Left lobe of liver (tissue), 2 donors: ENCODE data around the gene CAD. TPM values are rescaled to one million over a fixed set of nuclear protein-coding genes. Genes with fewer than 3 reads are reported as not detected.

ENCODE experiments used
- ATAC-seq: fragments of 200-7000 bp; cut with Tn5 transposase; one replicate; pipeline ENCODE4 v1.9.1; 2020; ENCODE audit warnings: mild to moderate bottlenecking, moderate library complexity
- DNase-seq: peaks from one replicate; pipeline ENCODE4 v3.0.0-alpha.2; 2020; ENCODE audit warnings: low spot score
- total RNA-seq: library from RNA; stranded (reverse); gene quantifications from one replicate; pipeline ENCODE4 v1.2.1, GENCODE V29; 2021
- donor health status: DM: no; HTN: no; CAD: no; lungs with moderate emphysema.
- donor health status: DM: no; HTN: yes; CAD: no.

Gene CAD
- total RNA-seq, 1 donor from 2014 or later, result 14.9 TPM

DNA sequence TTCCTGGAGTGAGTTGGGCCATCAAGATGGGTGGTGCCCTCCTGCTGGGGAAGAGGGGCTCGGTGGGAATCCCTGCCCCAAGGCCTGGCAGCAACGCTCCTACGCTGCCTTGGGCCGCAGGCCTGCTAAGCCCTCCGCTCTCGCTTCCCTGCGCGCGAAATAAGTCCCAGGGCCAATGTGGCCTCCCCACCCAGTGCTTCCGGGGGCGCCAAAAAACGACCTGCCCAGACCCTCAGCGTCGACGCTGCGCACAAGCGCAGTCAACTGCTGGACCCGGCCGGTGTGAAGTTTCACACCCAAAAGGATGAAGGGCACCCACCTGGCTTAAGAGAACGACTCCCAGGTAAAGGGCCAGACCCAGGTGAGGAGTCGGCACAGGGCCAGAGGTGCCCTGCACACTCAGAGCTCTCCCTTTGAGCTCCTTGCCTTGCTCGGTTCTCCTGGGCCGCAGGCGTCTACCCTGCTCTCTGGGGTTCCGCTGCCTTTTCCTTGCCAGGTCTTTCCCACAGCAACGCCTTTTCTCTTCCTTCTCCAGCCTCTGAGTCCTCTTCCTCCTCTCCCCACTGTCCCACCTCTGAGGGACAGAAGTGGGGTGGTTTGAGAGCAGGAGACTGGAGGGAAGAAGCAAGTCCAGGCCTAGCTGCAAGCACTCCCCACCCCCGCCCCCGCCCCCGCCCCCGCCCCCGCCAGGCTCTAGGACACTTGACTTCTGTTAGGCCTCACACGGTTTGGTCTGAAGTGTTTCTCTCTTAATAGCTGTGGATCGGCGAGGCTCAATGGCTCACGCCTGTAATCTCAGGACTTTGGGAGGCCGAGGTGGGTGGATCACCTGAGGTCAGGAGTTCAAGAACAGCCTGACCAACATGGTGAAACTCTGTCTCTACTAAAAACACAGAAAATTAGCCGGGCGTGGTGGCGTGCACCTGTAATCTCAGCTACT is 58.3 kb downstream of the CAD start, which contains the start of gene DNAJC5G:
DNAJC5G (plus strand) TSS at position 223 of the 940 bp plus-strand sequence. CDS start 1,296 bp downstream, outside the sequence.
- DNase-seq (no peak), ATAC-seq (no peak)

DNA sequence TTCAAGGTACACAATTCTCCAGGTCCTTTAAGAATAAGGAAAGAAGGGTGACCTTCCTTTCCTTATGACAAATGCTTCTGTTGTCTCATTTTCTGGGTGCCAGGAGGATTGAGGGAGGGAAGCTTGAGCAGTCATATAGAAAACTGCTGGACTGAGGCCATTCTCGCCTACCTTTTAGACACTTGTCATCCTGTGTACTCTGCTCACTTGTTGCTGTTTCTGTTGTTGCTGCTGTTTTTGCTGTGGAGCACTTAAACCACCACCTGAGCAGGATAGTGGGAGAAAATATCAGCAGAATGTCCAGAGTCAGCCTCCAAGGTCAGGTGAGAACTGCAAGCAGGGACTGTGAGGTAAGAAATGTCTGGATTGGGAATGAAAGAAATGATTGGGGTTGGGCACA is 60.8 kb downstream of the CAD start:
- ATAC-seq, result no peak
- DNase-seq, result no peak

DNA sequence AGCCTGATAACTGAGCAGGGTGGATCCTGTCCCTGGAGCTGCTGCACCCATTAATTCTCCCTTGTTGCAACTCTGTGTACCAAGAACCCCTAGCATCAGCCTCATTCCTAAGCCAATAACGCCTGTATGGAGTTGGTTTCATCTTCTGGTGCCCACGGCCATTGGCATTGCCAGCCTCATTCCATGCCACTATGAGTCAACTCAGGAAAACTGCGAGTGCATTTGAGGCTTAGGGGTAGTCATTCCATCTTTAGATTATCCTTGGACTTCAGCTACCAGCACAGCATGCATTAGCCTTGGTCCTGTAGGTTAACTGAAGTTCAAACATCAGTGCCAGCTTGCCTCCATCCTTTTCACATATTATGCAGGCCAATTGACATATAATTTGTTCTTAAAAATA is 63.7 kb downstream of the CAD start:
- no peak for ATAC-seq
- DNase-seq, result no peak

DNA sequence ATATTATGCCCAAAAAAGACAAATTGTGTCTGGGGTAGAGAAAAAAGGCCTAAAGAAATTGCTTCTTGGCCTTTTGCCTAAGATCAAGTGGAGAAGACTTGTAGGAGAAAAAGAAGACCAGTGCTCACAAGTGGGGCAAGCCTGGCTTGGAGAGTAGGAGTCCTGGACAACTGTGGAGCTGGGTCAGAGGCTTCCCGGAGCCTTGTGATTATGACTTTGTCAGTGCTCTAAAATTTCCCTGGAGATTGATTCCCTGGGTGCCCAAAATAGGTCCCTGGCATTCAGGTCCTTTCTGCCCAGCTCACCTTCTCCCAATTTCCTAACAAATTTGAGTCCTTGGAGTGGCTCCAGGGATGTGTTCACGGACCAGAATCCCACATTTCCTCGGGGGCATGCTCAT is 64.3 kb downstream of the CAD start:
- DNase-seq (no peak), ATAC-seq (no peak)

DNA sequence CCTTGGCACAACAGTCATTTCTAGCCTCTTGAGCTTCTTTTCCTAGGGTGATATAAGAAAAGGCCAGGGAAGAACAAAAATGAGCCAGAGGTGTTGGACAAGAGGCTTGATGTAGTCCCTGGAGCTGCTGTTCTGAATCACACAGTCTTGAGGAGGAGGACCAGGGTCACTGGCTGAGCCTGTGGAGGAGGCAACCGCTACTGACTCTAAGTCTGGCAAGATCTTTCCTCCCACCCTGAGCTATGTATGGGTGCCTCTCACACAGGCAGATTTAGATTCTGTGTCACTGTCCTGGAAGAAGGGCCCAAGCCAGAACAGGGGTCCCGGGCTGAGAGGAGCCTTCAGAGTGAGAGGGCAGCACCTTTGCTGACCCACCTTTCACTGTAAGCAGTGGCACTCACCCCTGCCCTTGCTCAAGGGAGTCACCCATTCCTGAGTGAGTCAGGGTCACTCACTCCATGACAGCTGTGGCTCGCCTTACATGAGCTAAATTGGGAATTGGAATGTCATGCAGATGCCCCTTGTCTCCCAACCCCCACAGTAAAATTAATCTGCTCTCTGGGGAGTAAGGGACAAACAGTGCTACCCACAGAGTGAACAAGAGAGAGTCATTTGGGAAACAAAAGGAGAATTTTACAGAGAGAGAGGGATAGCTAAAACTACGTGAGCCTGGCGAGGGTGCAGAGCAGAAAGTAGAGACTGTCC is 64.8 kb downstream of the CAD start, which contains the start of gene TRIM54:
TRIM54 (plus strand) TSS at position 575 of the 705 bp plus-strand sequence. CDS start 303 bp downstream, outside the sequence.
- no peak for ATAC-seq
- no peak for DNase-seq

DNA sequence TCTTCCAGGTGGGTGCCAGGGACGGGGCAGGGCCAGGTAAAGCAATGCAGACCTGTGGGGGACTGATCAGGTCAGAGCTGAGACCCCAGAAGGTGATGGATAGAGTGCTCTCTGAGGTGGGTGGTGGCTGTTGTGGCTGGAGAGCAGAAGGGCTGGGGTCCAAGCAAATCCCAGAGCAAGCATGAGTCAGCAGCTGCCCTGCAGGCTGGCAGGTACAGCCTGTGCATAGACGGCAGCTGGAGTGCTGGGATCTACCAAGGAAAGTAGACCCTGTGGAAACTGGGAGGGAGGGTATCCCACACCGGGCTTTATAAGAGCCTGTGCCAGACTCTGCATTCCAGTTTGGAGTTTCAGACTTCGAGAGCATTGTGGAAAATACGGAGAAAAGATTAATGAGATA is 65.7 kb downstream of the CAD start:
- DNase-seq (no peak), ATAC-seq (no peak)

DNA sequence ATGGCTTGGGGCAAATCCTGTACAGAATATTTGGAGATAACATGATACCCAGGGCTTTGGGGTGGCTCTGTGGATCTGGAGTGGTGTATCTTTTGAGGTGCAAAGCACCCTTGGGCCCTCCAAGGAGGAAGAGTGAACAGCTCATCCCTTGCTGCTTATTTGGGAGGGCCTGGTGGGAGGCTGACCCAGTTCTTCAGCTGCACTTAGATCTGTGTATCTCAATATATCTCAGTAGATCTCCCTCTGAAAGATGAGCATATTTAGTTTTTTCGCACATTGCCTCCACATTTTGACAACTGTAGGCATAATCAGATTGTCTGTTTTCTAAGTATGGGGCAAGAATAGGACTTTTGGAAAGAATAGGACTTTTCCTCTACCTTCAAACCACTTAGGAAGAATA is 67.8 kb downstream of the CAD start:
- DNase-seq (no peak), ATAC-seq (no peak)

DNA sequence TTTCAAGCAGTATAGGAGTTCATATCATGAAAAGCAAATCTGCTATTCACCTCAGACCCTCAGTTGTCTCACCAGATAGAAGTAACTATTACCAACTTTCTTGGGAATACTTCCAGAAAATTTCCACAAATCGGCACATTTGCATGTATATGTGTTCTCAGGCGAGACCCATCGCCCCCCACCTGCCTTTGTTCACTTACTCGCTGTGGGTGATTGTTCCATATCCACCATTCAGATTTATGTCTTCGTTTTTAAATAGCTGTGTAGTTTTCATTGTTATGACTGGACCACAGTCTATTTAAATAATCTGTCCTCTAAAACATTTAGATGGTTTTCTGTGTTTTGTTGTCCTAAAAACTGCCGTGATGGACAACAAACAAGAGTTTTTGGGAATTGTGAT is 68.3 kb downstream of the CAD start:
- DNase-seq (no peak), ATAC-seq (no peak)

DNA sequence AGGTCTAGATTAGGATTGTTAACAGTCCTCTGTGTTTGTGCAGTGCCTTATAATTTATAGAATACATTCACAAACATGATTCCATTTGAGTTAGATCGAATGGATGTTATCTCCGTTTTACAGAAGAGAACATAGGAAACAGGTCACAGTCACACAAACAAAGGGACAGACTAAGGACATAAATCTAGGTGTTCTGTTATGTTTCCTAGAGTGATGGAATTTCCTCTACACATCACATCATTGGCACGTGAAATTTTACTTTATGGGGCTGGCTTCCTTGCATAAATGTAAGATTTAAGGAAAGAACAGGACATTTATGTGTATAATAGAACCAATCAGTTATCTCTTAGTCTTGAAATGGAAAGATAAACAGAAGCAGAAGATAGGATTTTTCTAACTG is 71.4 kb downstream of the CAD start:
- ATAC-seq (no peak), DNase-seq (no peak)

DNA sequence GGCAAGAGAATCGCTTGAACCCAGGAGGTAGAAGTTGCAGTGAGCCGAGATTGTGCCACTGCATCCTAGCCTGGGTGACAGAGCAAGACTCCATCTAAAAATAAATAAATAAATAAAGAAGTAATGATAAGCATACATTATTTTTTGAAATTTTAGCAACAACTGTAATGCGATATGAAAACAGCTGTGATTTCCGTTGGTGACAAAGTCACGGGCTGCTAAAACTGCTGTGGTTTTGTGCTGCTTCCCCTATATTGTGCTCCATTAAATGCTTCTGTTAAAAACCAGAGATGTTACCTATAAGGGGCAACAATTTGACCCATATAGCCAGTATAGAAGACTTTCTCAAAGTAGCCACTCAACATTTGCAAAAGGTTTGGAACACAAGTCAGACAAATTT is 73.4 kb downstream of the CAD start:
- DNase-seq, result no peak
- ATAC-seq, result no peak

DNA sequence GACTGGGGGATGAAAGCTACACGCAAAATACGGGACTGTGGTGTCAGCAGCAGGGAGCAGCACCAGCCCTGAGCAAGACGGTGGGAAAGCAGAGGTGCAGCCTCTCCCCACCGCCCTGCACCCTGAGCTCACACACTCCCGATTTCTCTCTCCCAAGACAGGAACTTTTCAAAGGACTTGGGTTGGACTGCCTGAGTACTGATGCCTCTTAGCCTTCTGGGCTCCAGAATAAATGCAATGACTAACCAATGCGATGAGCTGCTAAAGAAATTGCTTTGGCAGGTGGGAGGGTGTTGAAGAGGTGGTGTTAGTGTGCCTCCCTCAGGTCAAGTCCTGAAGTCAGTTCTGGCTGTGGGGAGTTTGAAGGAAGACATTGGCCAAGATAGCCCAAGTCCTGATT is 74.7 kb downstream of the CAD start:
- DNase-seq (no peak), ATAC-seq (no peak)

Other genes starting within 250 kb of the CAD start
- 16.6 TPM for gene MAPRE3, start 246.7 kb upstream of the CAD start, total RNA-seq
- gene TMEM214, start 184.4 kb upstream of the CAD start, total RNA-seq, result 53.7 TPM
- 7.6 TPM for gene AGBL5, start 165.7 kb upstream of the CAD start, total RNA-seq
- 141 TPM for gene OST4, start 145.7 kb upstream of the CAD start, total RNA-seq
- 16.0 TPM for gene EMILIN1, start 138.8 kb upstream of the CAD start, total RNA-seq
- 267 TPM for gene KHK, start 130.6 kb upstream of the CAD start, total RNA-seq
- 5.5 TPM for gene CGREF1, start 98.2 kb upstream of the CAD start, total RNA-seq
- gene ABHD1, start 93.6 kb upstream of the CAD start, total RNA-seq, result 3.6 TPM
- 43.9 TPM for gene PREB, start 82.7 kb upstream of the CAD start, total RNA-seq
- gene PRR30, start 78.0 kb upstream of the CAD start, total RNA-seq, result not detected
- 0.10 TPM for gene TCF23, start 68.4 kb upstream of the CAD start, total RNA-seq
- 31.8 TPM for gene ATRAID, start 5.3 kb upstream of the CAD start, total RNA-seq
- gene SLC5A6, start 5.1 kb upstream of the CAD start, total RNA-seq, result 72.6 TPM
- gene SLC30A3, start 45.7 kb downstream of the CAD start, total RNA-seq, result not detected
- not detected for gene DNAJC5G, start 58.1 kb downstream of the CAD start, total RNA-seq
- gene TRIM54, start 65.1 kb downstream of the CAD start, total RNA-seq, result not detected
- gene UCN, start 91.1 kb downstream of the CAD start, total RNA-seq, result 2.2 TPM
- gene MPV17, start 105.7 kb downstream of the CAD start, total RNA-seq, result 18.3 TPM
- 19.2 TPM for gene GTF3C2, start 139.4 kb downstream of the CAD start, total RNA-seq
- 17.4 TPM for gene EIF2B4, start 153.0 kb downstream of the CAD start, total RNA-seq
- 56.1 TPM for gene SNX17, start 153.2 kb downstream of the CAD start, total RNA-seq
- 10.5 TPM for gene ZNF513, start 163.4 kb downstream of the CAD start, total RNA-seq
- 23.3 TPM for gene PPM1G, start 192.2 kb downstream of the CAD start, total RNA-seq
- 37.2 TPM for gene NRBP1, start 211.3 kb downstream of the CAD start, total RNA-seq
- 7.1 TPM for gene KRTCAP3, start 225.0 kb downstream of the CAD start, total RNA-seq